GM12878 (cell line): ENCODE data around the gene CLEC16A. TPM values are rescaled to one million over a fixed set of nuclear protein-coding genes. Genes with fewer than 3 reads are reported as not detected.

Experiments used
- ATAC-seq: fragments of 200-7000 bp; cut with Tn5 transposase; 3 replicates; pipeline ENCODE4 v1.9.1; 2020; ENCODE audit warnings: mild to moderate bottlenecking, moderate library complexity
- BruUV-seq: library from RNA; stranded (reverse); fragments of 400-500 nt; replicated peaks from 2 replicates; lab custom pipeline; 2021; lab: Mats Ljungman, UMichigan
- CTCF ChIA-PET: fragments of 300-600 bp; sonication (Branson Sonifier 250); formaldehyde crosslinking; extraction: SDS; loops from one replicate; lab custom pipeline; 2021; ENCODE audit warnings: inconsistent platforms; lab: Yijun Ruan, JAX
- POLR2A ChIA-PET: fragments of 350-600 bp; formaldehyde crosslinking; extraction: SDS; loops from one replicate; lab custom pipeline; 2021; ENCODE audit warnings: inconsistent platforms; lab: Charles Lee
- RAD21 ChIA-PET: fragments of 300-600 bp; sonication (Branson Sonifier 250); formaldehyde crosslinking; loops from one replicate; lab custom pipeline; 2023; ENCODE audit warnings: antibody characterized with exemption; ENCODE audit not compliant: unreplicated experiment; lab: Charles Lee
- SMC1A ChIA-PET: fragments of 300-600 bp; sonication (Branson Sonifier 250); formaldehyde crosslinking; loops from one replicate; lab custom pipeline; 2023; ENCODE audit not compliant: unreplicated experiment, uncharacterized antibody; lab: Charles Lee
- DNase-seq: peaks from one replicate; pipeline ENCODE4 v3.0.0-alpha.2; 2011; ENCODE audit warnings: low read depth, low spot score
- FAIRE-seq: peaks from 3 replicates; lab custom pipeline; 2011; peaks lifted over from hg19 to GRCh38; lab: Jason Lieb, UNC
- H2AFZ ChIP-seq: 2 replicates; pipeline ENCODE4 v1.6.0; 2011; ENCODE audit warnings: low read depth, low read length, control low read depth; ENCODE audit not compliant: control insufficient read depth
- H3K27ac ChIP-seq: 2 replicates; pipeline ENCODE4 v1.5.1; 2011; ENCODE audit warnings: control low read depth; ENCODE audit not compliant: control insufficient read depth, insufficient read depth
- H3K27me3 ChIP-seq, 2 experiments: replicated peaks in 1 of 2; 2 replicates each; pipeline versions ENCODE4 v1.6.0 to v1.6.1; 2011; ENCODE audit warnings: low read length in 1 of 2; ENCODE audit not compliant: control insufficient read depth in 2 of 2, insufficient read depth in 2 of 2
- H3K36me3 ChIP-seq, 2 experiments: 2 replicates each; pipeline ENCODE4 v1.5.1; 2011; ENCODE audit warnings: low read length in 1 of 2; ENCODE audit not compliant: control insufficient read depth in 2 of 2, insufficient read depth in 2 of 2
- H3K4me1 ChIP-seq: 2 replicates; pipeline ENCODE4 v1.6.1; 2011; ENCODE audit warnings: mild to moderate bottlenecking, low read length, moderate library complexity, mixed read lengths; ENCODE audit not compliant: control insufficient read depth, insufficient read depth
- H3K4me2 ChIP-seq: 2 replicates; pipeline ENCODE4 v1.6.0; 2011; ENCODE audit warnings: control low read depth; ENCODE audit not compliant: control insufficient read depth, insufficient read depth
- H3K4me3 ChIP-seq: fragments of 200-600 bp; sonication (generic); 2 replicates; pipeline ENCODE4 v1.5.1; 2016
- H3K79me2 ChIP-seq: 2 replicates; pipeline ENCODE4 v1.6.0; 2011; ENCODE audit warnings: low read length; ENCODE audit not compliant: control insufficient read depth, insufficient read depth
- H3K9ac ChIP-seq: 2 replicates; pipeline ENCODE4 v1.8.0; 2011; ENCODE audit warnings: low read length, control low read depth, mixed read lengths; ENCODE audit not compliant: control insufficient read depth, insufficient read depth
- H3K9me3 ChIP-seq: replicated peaks from 3 replicates; pipeline ENCODE4 v1.5.1; 2011; ENCODE audit warnings: mild to moderate bottlenecking, low read length; ENCODE audit not compliant: control insufficient read depth, insufficient read depth
- H4K20me1 ChIP-seq: 2 replicates; pipeline ENCODE4 v1.6.0; 2011; ENCODE audit not compliant: control insufficient read depth, insufficient read depth
- BHLHE40 ChIP-seq, 2 experiments: fragments of 450-650 bp in 1 of 2; IDR thresholded peaks; 2 replicates each; pipeline ENCODE4 v1.6.1; 2011 to 2017; ENCODE audit warnings: low read depth in 2 of 2, borderline replicate concordance in 1 of 2, improper control_type of control experiment in 1 of 2, low read length in 1 of 2, mild to moderate bottlenecking in 1 of 2
- BMI1 ChIP-seq: fragments of 450-650 bp; IDR thresholded peaks from 2 replicates; pipeline ENCODE4 v1.6.1; 2016; ENCODE audit warnings: mild to moderate bottlenecking, moderate library complexity, borderline replicate concordance
- EED ChIP-seq: sonication (generic); IDR thresholded peaks from 2 replicates; pipeline ENCODE4 v1.6.1; 2016; ENCODE audit warnings: antibody characterized with exemption, low read depth
- EGR1 ChIP-seq, 2 experiments: IDR thresholded peaks; 1 replicate in 1 of 2; 2 replicates in 1 of 2; pipeline ENCODE4 v1.6.1; 2011 to 2012; ENCODE audit warnings: low read depth in 2 of 2, low read length in 2 of 2, borderline replicate concordance in 1 of 2, mild to moderate bottlenecking in 1 of 2, moderate library complexity in 1 of 2
- EP300 ChIP-seq, 2 experiments: fragments of 150-350 bp in 1 of 2; IDR thresholded peaks; 2 replicates each; pipeline ENCODE4 v1.6.1; 2011 to 2012; ENCODE audit warnings: low read depth in 2 of 2, low read length in 2 of 2, borderline replicate concordance in 1 of 2, improper control_type of control experiment in 1 of 2, inconsistent platforms in 1 of 2; ENCODE audit not compliant: control insufficient read depth in 1 of 2
- FOXK2 ChIP-seq: fragments of 450-650 bp; IDR thresholded peaks from 2 replicates; pipeline ENCODE4 v1.6.1; 2017; ENCODE audit warnings: mild to moderate bottlenecking, moderate library complexity
- MLLT1 ChIP-seq: fragments of 450-650 bp; IDR thresholded peaks from 2 replicates; pipeline ENCODE4 v1.6.1; 2016; ENCODE audit warnings: mild to moderate bottlenecking
- MYB ChIP-seq: fragments of 150-350 bp; IDR thresholded peaks from 2 replicates; pipeline ENCODE4 v1.6.1; 2014; ENCODE audit warnings: mild to moderate bottlenecking, low read depth, low read length, borderline replicate concordance
- NR2F1 ChIP-seq: fragments of 450-650 bp; conservative IDR thresholded peaks from 2 replicates; pipeline ENCODE4 v1.6.1; 2017; ENCODE audit warnings: mild to moderate bottlenecking
- NRF1 ChIP-seq: conservative IDR thresholded peaks from 2 replicates; pipeline ENCODE4 v1.6.1; 2011; ENCODE audit warnings: mild to moderate bottlenecking, low read depth, low read length, improper control_type of control experiment
- SMARCA5 ChIP-seq: fragments of 450-650 bp; IDR thresholded peaks from 2 replicates; pipeline ENCODE4 v1.6.1; 2017; ENCODE audit warnings: mild to moderate bottlenecking
- SRF ChIP-seq, 2 experiments: IDR thresholded peaks; 2 replicates each; pipeline ENCODE4 v1.6.1; 2011; ENCODE audit warnings: low read depth in 2 of 2, low read length in 2 of 2, mild to moderate bottlenecking in 1 of 2, moderate library complexity in 1 of 2
- SUPT20H ChIP-seq: IDR thresholded peaks from 2 replicates; pipeline ENCODE4 v1.6.1; 2011; ENCODE audit warnings: low read depth, mild to moderate bottlenecking, low read length, moderate library complexity, borderline replicate concordance; ENCODE audit not compliant: control insufficient read depth
- TBL1XR1 ChIP-seq: IDR thresholded peaks from 2 replicates; pipeline ENCODE4 v1.6.1; 2012; ENCODE audit warnings: low read depth, low read length, improper control_type of control experiment
- WGBS: methylation state at CpG from one replicate; pipeline ENCODE4 v1.1.6; 2016; ENCODE audit warnings: low lambda C conversion rate; ENCODE audit not compliant: insufficient replicate concordance, insufficient coverage; ENCODE audit errors: missing lambda C conversion rate; 5-methylcytosine and 5-hydroxymethylcytosine counted together
- in situ Hi-C: fragments of 300-500 bp; cut with MboI; formaldehyde crosslinking; loops from 9 replicates; pipeline ENCODE4 v1.14.3; 2018; ENCODE audit warnings: mixed read lengths
- intact Hi-C: fragments of 100-400 bp; cut with micrococcal nuclease; formaldehyde crosslinking; loops from one replicate; pipeline ENCODE4 v1.14.2; 2022; ENCODE audit not compliant: unreplicated experiment
- polyA plus RNA-seq, 11 experiments: library from polyadenylated mRNA; depleted of rRNA in 4 of 11; unstranded in 6 of 11; stranded (reverse) in 5 of 11; fragments of >200 nt; fragmentation: Nextera tagmentation in 4 of 11; fragmentation: Illumina TruSeq in 1 of 11; extraction: Ambion mirVana in 4 of 11; extraction: Trizol in 1 of 11; gene quantifications; 1 replicate in 1 of 11; 2 replicates in 10 of 11; pipeline versions ENCODE4 v1.2.1 to v1.2.3, GENCODE V29; 2011 to 2016; ENCODE audit warnings: inconsistent platforms in 2 of 11, missing spikeins in 2 of 11, low read depth in 1 of 11
- total RNA-seq, 4 experiments: library from RNA; depleted of rRNA in 3 of 4; stranded (reverse); fragments of >200 nt in 3 of 4; fragmentation: Illumina TruSeq in 1 of 4; extraction: Trizol in 1 of 4; gene quantifications; 2 replicates each; pipeline versions ENCODE4 v1.2.1 to v1.2.3, GENCODE V29; 2013 to 2021
- TF ChIP-seq, protein P1 (sequence below): fragments of 450-650 bp; IDR thresholded peaks from 2 replicates; pipeline ENCODE4 v1.6.1; 2014; ENCODE audit warnings: mild to moderate bottlenecking

Gene CLEC16A
- total and polyA plus RNA-seq, 10 of the 15 experiments (the other 5 are each of a cell fraction or from before 2014, with no cell fraction given), result 1.5 to 28.8 (median 19.2) TPM

- TF ChIP-seq, protein P1, sequence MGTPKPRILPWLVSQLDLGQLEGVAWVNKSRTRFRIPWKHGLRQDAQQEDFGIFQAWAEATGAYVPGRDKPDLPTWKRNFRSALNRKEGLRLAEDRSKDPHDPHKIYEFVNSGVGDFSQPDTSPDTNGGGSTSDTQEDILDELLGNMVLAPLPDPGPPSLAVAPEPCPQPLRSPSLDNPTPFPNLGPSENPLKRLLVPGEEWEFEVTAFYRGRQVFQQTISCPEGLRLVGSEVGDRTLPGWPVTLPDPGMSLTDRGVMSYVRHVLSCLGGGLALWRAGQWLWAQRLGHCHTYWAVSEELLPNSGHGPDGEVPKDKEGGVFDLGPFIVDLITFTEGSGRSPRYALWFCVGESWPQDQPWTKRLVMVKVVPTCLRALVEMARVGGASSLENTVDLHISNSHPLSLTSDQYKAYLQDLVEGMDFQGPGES, result no peak
- TF ChIP-seq TBL1XR1, result peak; percentile 85; the same call in 1 of the 2 replicates
- no peak for TF ChIP-seq NRF1
These were observed 132.1 kb downstream of the CLEC16A start (continued) for GRCh38 chr16:11076259-11077018.

GRCh38 chr16:11078812-11079459, 134.6 kb downstream of the CLEC16A start:
- Histone ChIP-seq H3K27me3 (no peaks in the 10 kb centered on the region), H3K79me2 (no peaks in the 10 kb centered on the region), H3K4me3 (no peak overlapping the region), H3K4me1 (peaks cover 46% of the 10 kb centered on the region), H3K4me2 (peak overlapping the region; percentile 5), H3K27ac (peak overlapping the region; percentile 59), H2AFZ (no peak overlapping the region), H3K9ac (no peak overlapping the region), H3K36me3 (peaks cover 0 to 1% of the 10 kb centered on the region in 2 experiments; a peak in 3 of 4 replicates), H3K9me3 (no peaks in the 10 kb centered on the region), H4K20me1 (no peaks in the 10 kb centered on the region)
- FAIRE-seq (no peak), DNase-seq (no peak), ATAC-seq (peak; percentile 6; the same call in 2 of the 3 replicates)
- WGBS, result 56% methylated on average over 5 of the region's 5 CpGs
- RAD21 ChIA-PET, result interaction anchor here (0.5 to 3.0 kb wide), 20 partner anchors 9 to 220 kb away, joined by 3 to 26 read pairs (median 6); partner anchors contain the start of gene SOCS1
- intact Hi-C loops (loop anchor here (1.0 to 10.0 kb wide), 7 partner anchors 21 to 276 kb away; partner anchors contain the start of gene SOCS1), in situ Hi-C loops (no loop called here)
- no TSS peak for BruUV-seq
- SMC1A ChIA-PET, result interaction anchor here (0.7 to 3.8 kb wide), 20 partner anchors 9 to 179 kb away, joined by 3 to 30 read pairs (median 4); no protein-coding TSS in a partner anchor
- CTCF ChIA-PET, result interaction anchor here (0.9 to 3.9 kb wide), 7 partner anchors 16 to 179 kb away, joined by 3 to 16 read pairs (median 4); no protein-coding TSS in a partner anchor
- POLR2A ChIA-PET, result interaction anchor here (0.6 to 4.3 kb wide), 10 partner anchors 9 to 144 kb away, joined by 3 to 48 read pairs (median 8); no protein-coding TSS in a partner anchor
- no peak; a peak in 1 of 4 replicates for TF ChIP-seq EP300 (IDR thresholded peaks at IDR 0.05; ENCODE audit: borderline replicate concordance in 1 of 2, control insufficient read depth in 1 of 2, low read depth in 2 of 2, low read length in 2 of 2)
- TF ChIP-seq NR2F1, result no peak
- TF ChIP-seq SRF (IDR thresholded peaks at IDR 0.05; ENCODE audit: low read depth in 2 of 2, low read length in 2 of 2), result no peak
- TF ChIP-seq BMI1, result no peak
- TF ChIP-seq EED, result no peak
- TF ChIP-seq SUPT20H, result no peak
- no peak for TF ChIP-seq EGR1 (IDR thresholded peaks at IDR 0.05; ENCODE audit: borderline replicate concordance in 1 of 2, low read depth in 2 of 2, low read length in 2 of 2)
- no peak for TF ChIP-seq SMARCA5
- no peak for TF ChIP-seq BHLHE40 (IDR thresholded peaks at IDR 0.05; ENCODE audit: borderline replicate concordance in 1 of 2, low read depth in 2 of 2, low read length in 1 of 2)
- no peak for TF ChIP-seq MYB
- no peak for TF ChIP-seq FOXK2
- TF ChIP-seq MLLT1, result no peak
